Limb (tissue), 2 donors: ENCODE results near the gene MYO10.

ENCODE experiments used
- DNase-seq, 2 donors: peaks; one replicate each; pipeline ENCODE4 v3.0.0-alpha.2; 2016; ENCODE audit errors: extremely low spot score in 2 of 2

MYO10 gene

GRCh38 chr5:16713386-16713928, 222.6 kb downstream of the MYO10 start:
- DNase-seq = peak; percentile 42 to 75

DNA sequence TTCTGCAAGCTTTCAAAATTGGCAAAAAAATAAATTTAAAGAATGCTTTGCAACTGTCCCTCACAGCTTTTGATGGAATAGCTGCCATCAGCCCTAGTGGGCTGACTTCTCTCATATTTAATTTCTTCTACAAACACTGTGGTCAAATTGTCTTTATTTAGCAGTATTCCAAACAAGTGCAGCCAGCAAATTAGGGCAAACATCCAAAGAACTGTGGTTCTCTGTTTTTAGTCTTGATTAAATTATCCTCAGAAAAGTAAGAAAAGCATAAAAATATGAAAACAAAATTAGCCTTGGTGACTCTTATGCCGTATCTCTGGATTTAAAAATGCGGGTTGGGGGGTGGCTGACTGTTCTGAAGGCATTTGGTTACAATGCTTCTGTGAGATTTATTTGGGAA, 223.5 kb downstream of the MYO10 start:
- DNase-seq = no peak

GRCh38 chr5:16712178-16712577, 223.9 kb downstream of the MYO10 start:
- no peak for DNase-seq

- no peak for DNase-seq
Observed at GRCh38 chr5:16709691-16710433, 226.2 kb downstream of the MYO10 start.

DNA sequence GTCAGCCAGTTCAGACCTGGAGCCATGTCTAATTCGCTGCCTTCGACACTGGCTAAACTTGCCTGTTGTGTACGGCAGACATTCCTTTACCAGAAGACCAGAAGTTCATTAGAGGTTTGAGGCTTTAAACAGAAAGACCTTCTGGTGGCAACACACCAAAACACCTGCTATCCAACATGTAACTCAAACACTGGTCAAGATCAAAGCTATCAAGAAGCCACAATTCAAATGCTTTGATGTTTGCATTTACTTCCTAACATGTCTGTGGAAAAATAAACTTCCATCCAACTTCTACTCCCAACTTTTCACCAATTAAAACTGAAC, 228.3 kb downstream of the MYO10 start:
- DNase-seq = no peak

DNA sequence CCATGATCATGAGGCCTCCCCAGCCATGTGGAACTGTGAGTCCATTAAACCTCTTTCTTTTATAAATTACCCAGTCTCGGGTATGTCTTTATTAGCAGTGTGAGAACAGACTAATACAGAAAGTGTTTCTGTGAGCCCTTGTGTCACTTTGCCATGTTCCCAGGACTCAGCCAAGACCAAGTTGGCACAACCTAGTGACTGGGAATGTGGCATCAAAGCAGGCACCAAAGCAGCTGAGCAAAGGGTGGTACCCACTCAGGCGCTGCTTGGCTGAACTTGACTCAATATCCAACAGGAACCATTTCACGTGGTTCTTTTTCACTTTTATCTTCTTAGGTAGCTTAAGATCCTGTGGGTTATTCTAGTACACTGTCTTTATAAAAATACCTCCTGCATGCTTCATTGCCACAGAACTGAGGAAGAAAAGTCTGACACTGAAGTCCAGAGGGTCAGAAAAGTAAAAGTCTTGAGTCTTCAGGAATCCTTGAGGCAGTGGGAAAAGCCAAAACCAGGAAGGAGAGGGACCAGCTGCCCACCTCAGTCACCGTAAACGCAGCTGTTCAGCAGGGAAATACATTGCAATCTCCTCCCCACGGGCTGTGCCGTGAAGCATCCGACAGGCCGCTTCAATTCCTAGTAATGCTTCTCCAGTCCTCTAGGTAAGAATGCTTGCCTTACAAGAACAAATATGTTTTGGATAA, 228.8 kb downstream of the MYO10 start:
- DNase-seq = no peak

- no peak for DNase-seq
Observed at GRCh38 chr5:16704945-16705344, 231.1 kb downstream of the MYO10 start.

DNA sequence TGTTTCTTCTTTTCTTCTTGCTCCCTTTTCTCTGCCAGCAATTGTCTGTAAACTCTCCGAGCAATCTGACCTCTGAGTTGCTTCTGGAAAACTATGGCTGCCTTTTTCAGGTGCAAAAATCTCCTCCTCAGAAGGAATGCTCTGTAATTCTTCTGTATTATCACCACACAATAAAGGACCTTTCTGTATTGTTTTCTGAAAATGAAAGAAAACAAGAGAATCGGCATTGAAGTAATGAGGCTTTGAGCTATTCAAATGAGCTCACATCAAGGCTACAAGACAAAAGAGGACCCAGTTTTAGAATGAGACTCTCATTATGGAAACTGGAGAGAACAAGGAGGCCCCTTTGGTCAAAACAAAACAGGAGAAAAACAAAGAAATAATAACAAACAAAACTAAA, 233.1 kb downstream of the MYO10 start:
- DNase-seq = no peak

- no peak for DNase-seq
Observed at GRCh38 chr5:16701134-16702099, 234.7 kb downstream of the MYO10 start.

- DNase-seq = no peak
Observed at GRCh38 chr5:16700081-16700480, 236.0 kb downstream of the MYO10 start.

DNA sequence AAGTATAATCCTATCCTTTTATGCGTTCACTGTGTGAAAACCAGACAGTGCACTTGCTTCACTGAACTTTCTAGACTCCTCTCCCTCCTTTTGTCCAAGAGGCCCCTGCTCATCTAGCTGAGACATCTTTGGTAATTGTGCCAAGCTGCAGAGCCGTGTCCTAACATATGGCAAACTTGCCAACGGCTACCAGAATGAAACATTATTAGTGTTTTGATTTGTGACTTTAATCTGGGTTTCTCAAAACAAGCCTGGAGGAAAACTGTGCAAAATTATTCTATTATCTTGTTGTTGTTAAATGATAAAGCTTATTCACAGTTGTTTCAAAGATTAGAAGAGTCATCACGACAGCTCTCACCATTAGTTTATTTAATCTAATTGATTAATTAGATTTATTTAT, 240.3 kb downstream of the MYO10 start:
- DNase-seq = no peak

DNA sequence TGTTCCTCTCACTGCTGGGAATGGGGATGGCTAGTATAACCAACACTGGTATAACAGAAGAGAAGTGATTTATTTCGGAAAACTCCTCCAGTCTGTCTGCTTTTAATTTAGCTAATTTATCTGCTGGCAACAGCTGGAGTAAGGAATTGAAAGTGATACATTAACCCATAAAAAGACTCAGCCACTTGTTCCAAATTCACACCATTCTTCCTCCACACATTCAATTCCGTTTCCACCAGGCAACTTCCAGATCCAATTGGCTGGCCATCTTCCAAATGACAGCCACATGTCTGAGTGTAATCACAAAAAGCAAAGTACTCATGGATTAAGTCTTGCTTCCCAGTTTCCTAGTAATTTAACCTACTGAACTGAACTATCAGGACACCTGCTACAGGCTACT, 242.2 kb downstream of the MYO10 start:
- DNase-seq = no peak

DNA sequence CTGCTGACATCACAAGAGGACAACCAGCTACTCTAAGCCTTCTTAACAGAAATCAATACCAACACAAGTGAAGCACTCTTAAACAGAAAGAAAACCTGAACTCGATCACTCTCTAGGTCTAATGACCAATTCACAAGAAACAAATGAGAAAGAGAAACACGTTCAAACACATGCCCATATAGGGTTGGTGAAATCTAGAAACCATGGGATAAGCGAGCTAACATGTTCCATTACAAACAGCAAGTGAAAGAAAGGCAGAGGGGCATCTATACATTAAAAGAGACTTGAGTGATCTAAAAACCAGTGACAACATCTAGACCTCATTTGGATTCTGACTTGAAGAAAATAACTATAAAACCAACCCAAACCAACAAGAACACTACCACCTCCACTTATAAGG, 244.4 kb downstream of the MYO10 start:
- no peak for DNase-seq

DNA sequence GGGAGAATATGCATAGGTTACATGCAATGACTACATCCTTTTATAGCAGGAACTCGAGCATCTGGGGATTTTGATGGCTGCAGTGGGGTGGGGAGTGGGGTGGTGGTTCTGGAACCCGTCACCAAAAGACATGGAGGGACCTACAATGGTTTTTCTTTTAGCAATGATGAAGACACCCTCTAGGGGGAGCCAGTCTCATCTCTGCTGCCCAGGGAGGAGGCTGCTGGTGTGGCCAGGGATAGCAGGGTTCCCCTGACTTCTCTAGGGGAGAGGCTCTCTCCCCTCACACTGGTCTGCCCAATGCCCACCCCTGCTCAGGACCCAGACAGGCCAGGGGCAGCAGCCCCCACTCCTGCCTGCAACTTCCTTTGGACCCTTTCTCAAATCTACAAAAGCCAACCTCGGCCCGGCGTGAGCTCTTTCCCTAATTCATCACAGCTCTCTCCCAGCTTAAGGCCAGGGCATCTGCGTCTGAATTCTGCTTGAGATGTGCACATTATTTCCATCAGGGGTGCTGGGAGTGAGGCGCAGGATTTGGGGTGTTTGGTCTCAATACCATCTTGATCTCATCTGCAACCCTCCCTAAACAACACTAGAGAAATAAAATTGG, 245.7 kb downstream of the MYO10 start:
- DNase-seq = no peak

DNA sequence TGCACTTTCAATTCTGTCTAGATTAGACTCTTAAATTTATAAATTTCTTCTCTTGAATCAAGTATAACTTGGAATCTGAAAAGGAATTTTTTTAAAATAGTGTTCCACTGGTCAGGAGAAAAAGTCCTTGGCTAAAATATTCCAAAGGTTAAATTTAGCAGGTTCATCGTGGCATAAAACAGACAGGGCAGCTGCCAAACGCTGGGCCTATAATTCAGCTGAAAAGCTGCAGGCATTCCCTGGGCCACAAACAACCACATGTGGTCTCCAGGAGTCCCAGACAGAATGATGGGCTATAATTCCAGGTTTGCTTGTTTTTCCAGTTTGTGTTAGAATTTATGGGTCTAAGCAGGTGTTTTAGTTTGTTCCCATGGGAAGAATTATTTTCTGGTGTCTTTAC, 248.2 kb downstream of the MYO10 start:
- no peak for DNase-seq

GRCh38 chr5:16685069-16685468, 251.0 kb downstream of the MYO10 start:
- no peak for DNase-seq

- no peak for DNase-seq
Observed at GRCh38 chr5:16681876-16682275, 254.2 kb downstream of the MYO10 start.

DNA sequence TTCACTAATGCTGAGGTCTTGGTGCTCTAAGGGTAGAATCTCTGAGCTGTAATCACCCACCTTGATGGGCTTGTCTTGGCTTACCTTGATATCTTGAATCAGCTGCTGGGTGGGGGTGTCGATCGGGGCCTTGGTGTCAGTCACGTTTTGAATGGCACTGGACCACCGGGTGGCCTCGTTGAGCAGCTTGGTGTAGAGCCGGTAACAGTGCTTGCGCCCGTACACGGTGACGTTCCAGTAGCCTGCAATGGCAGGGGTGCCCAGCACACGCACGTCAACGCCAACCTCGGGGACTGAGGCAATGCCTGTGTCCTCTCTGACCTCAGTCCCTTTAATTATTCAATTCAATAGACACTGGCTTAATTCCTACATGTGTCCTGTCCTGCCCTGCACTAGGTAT, 256.2 kb downstream of the MYO10 start:
- DNase-seq = no peak

- DNase-seq = no peak
Observed at GRCh38 chr5:16679190-16679589, 256.9 kb downstream of the MYO10 start.

GRCh38 chr5:16675806-16676205, 260.3 kb downstream of the MYO10 start:
- no peak for DNase-seq

GRCh38 chr5:16674750-16675149, 261.3 kb downstream of the MYO10 start:
- DNase-seq = no peak
